IMR-90 (cell line): ENCODE data around the gene KLHDC7B.

Source experiments
- CEBPB ChIP-seq: IDR thresholded peaks from 2 replicates; pipeline ENCODE4 v1.6.1; 2012; ENCODE audit warnings: low read depth, low read length, improper control_type of control experiment
- CTCF ChIP-seq: conservative IDR thresholded peaks from 2 replicates; pipeline ENCODE4 v1.5.1; 2012; ENCODE audit warnings: mild to moderate bottlenecking, low read depth, low read length, improper control_type of control experiment
- ELK1 ChIP-seq: fragments of 150-350 bp; IDR thresholded peaks from 2 replicates; pipeline ENCODE4 v1.6.1; 2016; ENCODE audit warnings: low read depth, mild to moderate bottlenecking, low read length, moderate library complexity, borderline replicate concordance
- MAFK ChIP-seq: IDR thresholded peaks from 2 replicates; pipeline ENCODE4 v1.6.1; 2012; ENCODE audit warnings: low read depth, low read length, improper control_type of control experiment
- MXI1 ChIP-seq: IDR thresholded peaks from 2 replicates; pipeline ENCODE4 v1.6.1; 2012; ENCODE audit warnings: low read depth, mild to moderate bottlenecking, low read length, moderate library complexity, borderline replicate concordance
- POLR2A ChIP-seq: IDR thresholded peaks from 2 replicates; pipeline ENCODE4 v1.6.1; 2012; ENCODE audit warnings: mild to moderate bottlenecking, low read depth, low read length
- RFX5 ChIP-seq: IDR thresholded peaks from 2 replicates; pipeline ENCODE4 v1.8.0; 2012; ENCODE audit warnings: low read depth, mild to moderate bottlenecking, low read length, moderate library complexity

- TF ChIP-seq CTCF, result peak; percentile 63
- TF ChIP-seq CEBPB, result no peak
- TF ChIP-seq MAFK, result peak; percentile 74
- TF ChIP-seq POLR2A, result peak; percentile 83
- peak; percentile 78; the same call in 1 of the 2 replicates for TF ChIP-seq MXI1
- TF ChIP-seq RFX5, result no peak
- no peak for TF ChIP-seq ELK1
Observed at GRCh38 chr22:50525104-50525857, 20.4 kb upstream of the KLHDC7B start, which contains the start of gene SCO2.
